PC-9 (cell line): ENCODE measurements around the gene INPP4A. TPM values are rescaled to one million over a fixed set of nuclear protein-coding genes. Genes with fewer than 3 reads are reported as not detected.

ENCODE experiments used
- BruUV-seq: library from RNA; stranded (reverse); fragments of 400-500 nt; replicated peaks from 2 replicates; lab custom pipeline; 2021; lab: Mats Ljungman, UMichigan
- CTCF ChIA-PET: fragments of 300-600 bp; sonication (Branson Sonifier 250); formaldehyde crosslinking; loops from one replicate; lab custom pipeline; 2022; ENCODE audit warnings: antibody characterized with exemption; lab: Charles Lee
- POLR2A ChIA-PET: fragments of 300-600 bp; sonication (Branson Sonifier 250); formaldehyde crosslinking; loops from one replicate; lab custom pipeline; 2022; ENCODE audit warnings: antibody characterized with exemption; ENCODE audit not compliant: unreplicated experiment; lab: Charles Lee
- DNase-seq, 2 experiments: peaks; one replicate each; pipeline versions ENCODE4 v3.0.0 to v3.0.0-alpha.2; 2015 to 2022; ENCODE audit warnings: mixed read lengths in 1 of 2
- H2AFZ ChIP-seq: fragments of 200-600 bp; sonication (generic); 2 replicates; pipeline ENCODE4 v1.8.1; 2017; ENCODE audit warnings: antibody characterized with exemption
- H3F3A ChIP-seq: fragments of 200-600 bp; sonication (generic); 2 replicates; pipeline ENCODE4 v1.8.1; 2017; ENCODE audit warnings: antibody characterized with exemption, mild to moderate bottlenecking, low read depth; ENCODE audit not compliant: insufficient read depth
- H3K27ac ChIP-seq: fragments of 200-600 bp; sonication (generic); 2 replicates; pipeline ENCODE4 v1.6.1; 2016; ENCODE audit warnings: mixed run types
- H3K27me3 ChIP-seq: fragments of 200-600 bp; sonication (generic); 2 replicates; pipeline ENCODE4 v1.6.1; 2016; ENCODE audit warnings: low read depth, mixed run types; ENCODE audit not compliant: insufficient read depth
- H3K36me3 ChIP-seq: fragments of 200-600 bp; sonication (generic); 2 replicates; pipeline ENCODE4 v1.6.1; 2016; ENCODE audit warnings: low read depth, mixed run types
- H3K4me1 ChIP-seq: fragments of 200-600 bp; sonication (generic); replicated peaks from 2 replicates; pipeline ENCODE4 v1.6.1; 2016; ENCODE audit warnings: mixed run types; ENCODE audit not compliant: insufficient read depth
- H3K4me2 ChIP-seq: fragments of 200-600 bp; sonication (generic); 2 replicates; pipeline ENCODE4 v1.6.1; 2017; ENCODE audit warnings: mixed run types
- H3K4me3 ChIP-seq: fragments of 200-600 bp; sonication (generic); 2 replicates; pipeline ENCODE4 v1.6.1; 2016; ENCODE audit warnings: mixed run types
- H3K79me2 ChIP-seq: fragments of 200-600 bp; sonication (generic); 2 replicates; pipeline ENCODE4 v1.6.1; 2017; ENCODE audit warnings: low read depth, mixed run types
- H3K9me2 ChIP-seq: fragments of 200-600 bp; sonication (generic); 2 replicates; pipeline ENCODE4 v1.8.1; 2017; ENCODE audit warnings: mild to moderate bottlenecking; ENCODE audit not compliant: insufficient read depth
- H3K9me3 ChIP-seq: fragments of 200-600 bp; sonication (generic); 2 replicates; pipeline ENCODE4 v1.8.1; 2016; ENCODE audit warnings: low read depth; ENCODE audit not compliant: insufficient read depth
- H4K20me1 ChIP-seq: fragments of 200-600 bp; sonication (generic); 2 replicates; pipeline ENCODE4 v1.8.1; 2017; ENCODE audit not compliant: insufficient read depth
- CTCF ChIP-seq: fragments of 200-600 bp; sonication (generic); conservative IDR thresholded peaks from 2 replicates; pipeline ENCODE4 v1.6.1; 2017; ENCODE audit warnings: mixed run types, antibody characterized with exemption, mild to moderate bottlenecking, moderate library complexity
- EZH2 ChIP-seq: fragments of 200-600 bp; sonication (generic); IDR thresholded peaks from 2 replicates; pipeline ENCODE4 v1.8.0; 2017; ENCODE audit warnings: antibody characterized with exemption, low read depth
- intact Hi-C: fragments of 100-400 bp; cut with micrococcal nuclease; formaldehyde crosslinking; loops from one replicate; pipeline ENCODE4 v1.10.0; 2022; ENCODE audit not compliant: unreplicated experiment
- total RNA-seq: library from RNA; stranded (reverse); gene quantifications from 2 replicates; pipeline ENCODE4 v1.2.3, GENCODE V29; 2021

Gene INPP4A
- total RNA-seq, 1 experiment from 2014 or later = 52.9 TPM

GRCh38 chr2:98582523-98582922 lies 137.9 kb downstream of the INPP4A start:
- Histone ChIP-seq H3K4me3 (no peak overlapping the region), H3K4me1 (no peaks in the 10 kb centered on the region), H4K20me1 (no peaks in the 10 kb centered on the region), H3K9me3 (no peaks in the 10 kb centered on the region), H3K4me2 (no peak overlapping the region), H3K36me3 (no peaks in the 10 kb centered on the region), H3K27ac (no peak overlapping the region), H3K9me2 (no peaks in the 10 kb centered on the region), H3F3A (no peaks in the 10 kb centered on the region), H2AFZ (no peak overlapping the region), H3K79me2 (no peaks in the 10 kb centered on the region), H3K27me3 (no peaks in the 10 kb centered on the region)
- TF ChIP-seq EZH2 (no peak), CTCF (no peak)
- no peak for DNase-seq
- ChIA-PET POLR2A (no interaction called here), CTCF (no interaction called here)
- BruUV-seq = no TSS peak
- intact Hi-C loops = no loop called here

- Histone ChIP-seq H3K4me3 (no peak overlapping the region), H3K27me3 (no peaks in the 10 kb centered on the region), H3K4me1 (no peaks in the 10 kb centered on the region), H3F3A (no peaks in the 10 kb centered on the region), H3K9me3 (no peaks in the 10 kb centered on the region), H3K36me3 (no peaks in the 10 kb centered on the region), H3K9me2 (no peaks in the 10 kb centered on the region), H2AFZ (no peak overlapping the region), H3K4me2 (no peak overlapping the region), H3K79me2 (no peaks in the 10 kb centered on the region), H4K20me1 (no peaks in the 10 kb centered on the region), H3K27ac (no peak overlapping the region)
- DNase-seq = no peak
- ChIA-PET POLR2A (no interaction called here), CTCF (no interaction called here)
- intact Hi-C loops = no loop called here
- BruUV-seq = no TSS peak
- TF ChIP-seq CTCF = no peak
- no peak for TF ChIP-seq EZH2
Observed at GRCh38 chr2:98583276-98583675, 138.6 kb downstream of the INPP4A start.

- H3K4me2 ChIP-seq = no peak overlapping the region
- H3K4me1 ChIP-seq = no peaks in the 10 kb centered on the region
- H3K4me3 ChIP-seq = no peak overlapping the region
- H3K9me3 ChIP-seq = no peaks in the 10 kb centered on the region
- no peaks in the 10 kb centered on the region for H3K27me3 ChIP-seq
- no peaks in the 10 kb centered on the region for H3K79me2 ChIP-seq
- POLR2A ChIA-PET = no interaction called here
- H3K9me2 ChIP-seq = no peaks in the 10 kb centered on the region
- H3K27ac ChIP-seq = no peak overlapping the region
- DNase-seq = no peak
- intact Hi-C loops = no loop called here
- no peak overlapping the region for H2AFZ ChIP-seq
- H3K36me3 ChIP-seq = no peaks in the 10 kb centered on the region
- CTCF ChIA-PET = no interaction called here
- H3F3A ChIP-seq = no peaks in the 10 kb centered on the region
- H4K20me1 ChIP-seq = no peaks in the 10 kb centered on the region
- no TSS peak for BruUV-seq
- TF ChIP-seq EZH2 (no peak), CTCF (no peak)
Observed at GRCh38 chr2:98583816-98584618, 139.4 kb downstream of the INPP4A start.
